Endothelial cell of umbilical vein (primary cell): ENCODE measurements around the gene TPO. TPM values are rescaled to one million over a fixed set of nuclear protein-coding genes. Genes with fewer than 3 reads are reported as not detected.

ENCODE experiments used
- BruUV-seq: library from RNA; stranded (reverse); fragments of 400-500 nt; replicated peaks from 2 replicates; lab custom pipeline; 2021; lab: Mats Ljungman, UMichigan
- CTCF ChIA-PET: fragments of 300-600, 350-600 bp; sonication (Branson Sonifier 250); formaldehyde crosslinking; loops from one replicate; lab custom pipeline; 2021; ENCODE audit warnings: antibody characterized with exemption, inconsistent platforms; lab: Charles Lee
- POLR2A ChIA-PET: fragments of 300-600, 350-600 bp; sonication (Branson Sonifier 250); formaldehyde crosslinking; loops from one replicate; lab custom pipeline; 2021; ENCODE audit warnings: antibody characterized with exemption, inconsistent platforms; lab: Charles Lee
- DNase-seq: peaks from one replicate; pipeline ENCODE4 v3.0.0-alpha.2; 2011; ENCODE audit warnings: low read depth, low spot score
- FAIRE-seq: peaks from 2 replicates; lab custom pipeline; 2011; peaks lifted over from hg19 to GRCh38; lab: Jason Lieb, UNC
- H2AFZ ChIP-seq: 2 replicates; pipeline ENCODE4 v1.6.0; 2012; ENCODE audit warnings: low read depth, low read length, control low read depth, inconsistent platforms
- H3K27ac ChIP-seq: 2 replicates; pipeline ENCODE4 v1.5.1; 2011; ENCODE audit warnings: low read depth, mild to moderate bottlenecking, control low read depth, low read length, moderate library complexity; ENCODE audit not compliant: insufficient read depth
- H3K27me3 ChIP-seq, 2 experiments: 2 replicates each; pipeline versions ENCODE4 v1.6.0 to v1.6.1; 2011; ENCODE audit warnings: low read length in 2 of 2, mixed read lengths in 1 of 2; ENCODE audit not compliant: control insufficient read depth in 2 of 2, insufficient read depth in 2 of 2
- H3K36me3 ChIP-seq, 2 experiments: 2 replicates in 1 of 2; 3 replicates in 1 of 2; pipeline ENCODE4 v1.5.1; 2011; ENCODE audit warnings: low read length in 2 of 2, mild to moderate bottlenecking in 1 of 2, moderate library complexity in 1 of 2; ENCODE audit not compliant: control insufficient read depth in 2 of 2, insufficient read depth in 2 of 2; ENCODE audit errors: extremely low read depth in 1 of 2
- H3K4me1 ChIP-seq: 3 replicates; pipeline ENCODE4 v1.5.1; 2011; ENCODE audit warnings: mild to moderate bottlenecking, low read length; ENCODE audit not compliant: control insufficient read depth, insufficient read depth; ENCODE audit errors: extremely low read depth
- H3K4me2 ChIP-seq: 2 replicates; pipeline ENCODE4 v1.6.1; 2011; ENCODE audit warnings: low read length, control low read depth, mixed read lengths; ENCODE audit not compliant: insufficient read depth
- H3K4me3 ChIP-seq, 3 experiments: fragments of 200-600 bp in 1 of 3; sonication (generic), shearing (Covaris generic) in 1 of 3; replicated peaks in 1 of 3; 2 replicates each; pipeline ENCODE4 v1.5.1; 2011 to 2016; ENCODE audit warnings: control low read depth in 3 of 3, low read length in 3 of 3, mild to moderate bottlenecking in 2 of 3, inconsistent platforms in 1 of 3, low read depth in 1 of 3, moderate library complexity in 1 of 3; ENCODE audit not compliant: insufficient read depth in 1 of 3
- H3K79me2 ChIP-seq: 2 replicates; pipeline ENCODE4 v1.6.0; 2012; ENCODE audit warnings: low read length, inconsistent platforms; ENCODE audit not compliant: control insufficient read depth, insufficient read depth
- H3K9ac ChIP-seq: replicated peaks from 2 replicates; pipeline ENCODE3; 2011; ENCODE audit warnings: low read length, control low read depth; ENCODE audit not compliant: insufficient read depth; ENCODE audit errors: extremely low read depth
- H3K9me1 ChIP-seq: replicated peaks from 3 replicates; pipeline ENCODE4 v1.6.0; 2011; ENCODE audit warnings: mild to moderate bottlenecking, low read length; ENCODE audit not compliant: control insufficient read depth, insufficient read depth; ENCODE audit errors: extremely low read depth
- H3K9me3 ChIP-seq: replicated peaks from 2 replicates; pipeline ENCODE4 v1.5.1; 2012; ENCODE audit warnings: low read length, inconsistent platforms; ENCODE audit not compliant: control insufficient read depth, insufficient read depth
- H4K20me1 ChIP-seq: replicated peaks from 2 replicates; pipeline ENCODE3; 2011; ENCODE audit warnings: mild to moderate bottlenecking, low read length; ENCODE audit not compliant: control insufficient read depth, insufficient read depth; ENCODE audit errors: extremely low read depth
- EZH2 ChIP-seq: IDR thresholded peaks from 2 replicates; pipeline ENCODE4 v1.6.1; 2012; ENCODE audit warnings: borderline replicate concordance, low read depth, mild to moderate bottlenecking, moderate library complexity, low read length, inconsistent platforms; ENCODE audit not compliant: severe bottlenecking
- FOS ChIP-seq: IDR thresholded peaks from 2 replicates; pipeline ENCODE4 v1.6.1; 2011; ENCODE audit warnings: mild to moderate bottlenecking, low read length, moderate library complexity, borderline replicate concordance; ENCODE audit not compliant: insufficient read depth
- GATA2 ChIP-seq: IDR thresholded peaks from 2 replicates; pipeline ENCODE4 v1.7.0; 2011; ENCODE audit warnings: low read depth, mild to moderate bottlenecking, moderate library complexity, mixed read lengths, low read length; ENCODE audit not compliant: insufficient read length, insufficient read depth
- JUN ChIP-seq: IDR thresholded peaks from 2 replicates; pipeline ENCODE4 v1.6.1; 2011; ENCODE audit warnings: borderline replicate concordance, low read depth; ENCODE audit not compliant: insufficient read length, insufficient read depth
- MYC ChIP-seq: IDR thresholded peaks from one replicate; pipeline ENCODE4 v1.6.1; 2011; ENCODE audit warnings: mild to moderate bottlenecking, low read depth, low read length
- POLR2A ChIP-seq: IDR thresholded peaks from 2 replicates; pipeline ENCODE4 v1.6.1; 2012; ENCODE audit warnings: low read depth, mild to moderate bottlenecking, control low read depth, low read length
- POLR2AphosphoS5 ChIP-seq: IDR thresholded peaks from 2 replicates; pipeline ENCODE4 v1.6.1; 2012; ENCODE audit warnings: low read depth, mild to moderate bottlenecking, control low read depth, low read length, moderate library complexity; ENCODE audit not compliant: insufficient read depth
- dilution Hi-C: fragments of 300-500 bp; cut with MboI; formaldehyde crosslinking; loops from one replicate; pipeline ENCODE4 v1.15.0; 2019; ENCODE audit warnings: low sequenced_read_pairs; ENCODE audit not compliant: extremely low pct_ligation_motif_present
- intact Hi-C: fragments of 100-400 bp; cut with micrococcal nuclease; formaldehyde crosslinking; loops from one replicate; pipeline ENCODE4 v1.10.0; 2022
- polyA plus RNA-seq, 4 experiments: library from polyadenylated mRNA; depleted of rRNA in 3 of 4; stranded (reverse) in 3 of 4; unstranded in 1 of 4; fragments of >200 nt; gene quantifications; 2 replicates each; pipeline versions ENCODE4 v1.2.1 to v1.2.3, GENCODE V29; 2011 to 2012; ENCODE audit warnings: missing spikeins in 1 of 4
- total RNA-seq: library from RNA; stranded (reverse); gene quantifications from 2 replicates; pipeline ENCODE4 v1.2.3, GENCODE V29; 2021
- TF ChIP-seq, protein P1 (sequence below): IDR thresholded peaks from 2 replicates; pipeline ENCODE4 v1.6.1; 2011; ENCODE audit not compliant: insufficient read depth, insufficient read length
- TF ChIP-seq, protein P2 (sequence below), 2 donors: IDR thresholded peaks; 1 replicate in 1 of 2; 2 replicates in 1 of 2; pipeline ENCODE4 v1.5.1; 2011; ENCODE audit warnings: low read length in 2 of 2, mild to moderate bottlenecking in 2 of 2, moderate library complexity in 2 of 2, control low read depth in 1 of 2, inconsistent platforms in 1 of 2, low read depth in 1 of 2; ENCODE audit not compliant: insufficient read depth in 1 of 2; ENCODE audit errors: extremely low read depth in 1 of 2

Gene TPO
- total and polyA plus RNA-seq, 2 donors (not counting 3 experiments of a cell fraction or from before 2014, with no cell fraction given), result not detected

DNA sequence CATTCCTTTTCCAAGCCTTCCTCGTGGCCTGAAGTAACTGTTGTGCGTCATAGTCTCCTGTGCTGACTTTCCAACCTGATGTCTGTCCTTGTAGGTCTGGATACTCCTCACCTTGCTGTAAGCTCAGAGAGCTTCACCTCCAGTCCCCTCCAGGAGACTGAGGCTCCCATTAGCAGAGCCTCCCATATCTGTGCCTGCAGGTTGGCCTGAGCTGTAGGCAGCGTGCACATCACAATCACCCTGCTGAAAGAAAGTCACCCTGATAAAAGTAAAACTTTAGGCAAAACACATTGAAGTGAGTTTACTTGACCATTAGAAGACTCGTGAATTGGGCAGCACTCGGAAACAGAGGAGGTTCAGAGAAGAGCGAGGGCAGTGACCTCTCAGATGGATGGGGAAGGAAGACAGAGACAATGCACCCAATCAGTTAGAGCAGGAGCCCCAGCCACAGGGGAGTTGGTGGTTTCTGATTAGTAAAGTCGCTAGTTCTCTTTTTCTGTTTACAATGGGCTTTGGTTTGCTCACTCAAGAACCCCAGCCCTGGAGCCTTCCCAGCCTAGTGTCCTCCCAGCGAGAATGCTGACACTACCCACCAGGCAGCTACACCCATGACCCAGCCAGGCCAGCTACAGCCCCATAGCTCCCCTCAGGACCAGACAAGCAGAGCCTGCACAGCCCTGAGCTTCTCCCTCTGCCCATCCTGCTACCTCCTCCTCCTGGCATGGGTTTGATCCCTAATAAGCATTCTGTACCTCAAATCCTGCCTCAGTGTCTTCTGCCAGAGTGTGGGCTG is 12.1 kb upstream of the TPO start:
- dilution Hi-C loops, result no loop called here
- no peak for FAIRE-seq
- H3K4me3 ChIP-seq, result no peak overlapping the region
- H3K4me2 ChIP-seq, result no peak overlapping the region
- H3K9ac ChIP-seq, result no peak overlapping the region
- H3K9me3 ChIP-seq, result peaks cover 7% of the 10 kb centered on the region
- CTCF ChIA-PET, result no interaction called here
- DNase-seq, result no peak
- no peak overlapping the region for H2AFZ ChIP-seq
- intact Hi-C loops, result no loop called here
- H4K20me1 ChIP-seq, result no peaks in the 10 kb centered on the region
- TF ChIP-seq, protein P1, sequence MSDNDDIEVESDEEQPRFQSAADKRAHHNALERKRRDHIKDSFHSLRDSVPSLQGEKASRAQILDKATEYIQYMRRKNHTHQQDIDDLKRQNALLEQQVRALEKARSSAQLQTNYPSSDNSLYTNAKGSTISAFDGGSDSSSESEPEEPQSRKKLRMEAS, result no peak
- no peak for TF ChIP-seq POLR2A
- no peak for TF ChIP-seq JUN
- TF ChIP-seq MYC, result no peak
- TF ChIP-seq FOS, result no peak
- TF ChIP-seq, protein P2, sequence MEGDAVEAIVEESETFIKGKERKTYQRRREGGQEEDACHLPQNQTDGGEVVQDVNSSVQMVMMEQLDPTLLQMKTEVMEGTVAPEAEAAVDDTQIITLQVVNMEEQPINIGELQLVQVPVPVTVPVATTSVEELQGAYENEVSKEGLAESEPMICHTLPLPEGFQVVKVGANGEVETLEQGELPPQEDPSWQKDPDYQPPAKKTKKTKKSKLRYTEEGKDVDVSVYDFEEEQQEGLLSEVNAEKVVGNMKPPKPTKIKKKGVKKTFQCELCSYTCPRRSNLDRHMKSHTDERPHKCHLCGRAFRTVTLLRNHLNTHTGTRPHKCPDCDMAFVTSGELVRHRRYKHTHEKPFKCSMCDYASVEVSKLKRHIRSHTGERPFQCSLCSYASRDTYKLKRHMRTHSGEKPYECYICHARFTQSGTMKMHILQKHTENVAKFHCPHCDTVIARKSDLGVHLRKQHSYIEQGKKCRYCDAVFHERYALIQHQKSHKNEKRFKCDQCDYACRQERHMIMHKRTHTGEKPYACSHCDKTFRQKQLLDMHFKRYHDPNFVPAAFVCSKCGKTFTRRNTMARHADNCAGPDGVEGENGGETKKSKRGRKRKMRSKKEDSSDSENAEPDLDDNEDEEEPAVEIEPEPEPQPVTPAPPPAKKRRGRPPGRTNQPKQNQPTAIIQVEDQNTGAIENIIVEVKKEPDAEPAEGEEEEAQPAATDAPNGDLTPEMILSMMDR (IDR thresholded peaks at IDR 0.05; ENCODE audit: extremely low read depth in 1 of 2, insufficient read depth in 1 of 2, low read depth in 1 of 2, low read length in 2 of 2), result no peak
- TF ChIP-seq POLR2AphosphoS5, result no peak
- TF ChIP-seq EZH2, result no peak
- no peak for TF ChIP-seq GATA2
- H3K4me1 ChIP-seq, result no peaks in the 10 kb centered on the region
- no TSS peak for BruUV-seq
- H3K79me2 ChIP-seq, result no peaks in the 10 kb centered on the region
- no peak overlapping the region for H3K27ac ChIP-seq
- no peaks in the 10 kb centered on the region for H3K9me1 ChIP-seq
- H3K27me3 ChIP-seq, result no peaks in the 10 kb centered on the region
- no peaks in the 10 kb centered on the region for H3K36me3 ChIP-seq
- POLR2A ChIA-PET, result no interaction called here
